ENCODE measurements around the gene STARD7. TPM values are rescaled to one million over a fixed set of nuclear protein-coding genes. Genes with fewer than 3 reads are reported as not detected.

Gene STARD7
- total and polyA plus RNA-seq, 2 donors (not counting 1 experiment from before 2014, with no cell fraction given), result 35.1 to 133 TPM

DNA sequence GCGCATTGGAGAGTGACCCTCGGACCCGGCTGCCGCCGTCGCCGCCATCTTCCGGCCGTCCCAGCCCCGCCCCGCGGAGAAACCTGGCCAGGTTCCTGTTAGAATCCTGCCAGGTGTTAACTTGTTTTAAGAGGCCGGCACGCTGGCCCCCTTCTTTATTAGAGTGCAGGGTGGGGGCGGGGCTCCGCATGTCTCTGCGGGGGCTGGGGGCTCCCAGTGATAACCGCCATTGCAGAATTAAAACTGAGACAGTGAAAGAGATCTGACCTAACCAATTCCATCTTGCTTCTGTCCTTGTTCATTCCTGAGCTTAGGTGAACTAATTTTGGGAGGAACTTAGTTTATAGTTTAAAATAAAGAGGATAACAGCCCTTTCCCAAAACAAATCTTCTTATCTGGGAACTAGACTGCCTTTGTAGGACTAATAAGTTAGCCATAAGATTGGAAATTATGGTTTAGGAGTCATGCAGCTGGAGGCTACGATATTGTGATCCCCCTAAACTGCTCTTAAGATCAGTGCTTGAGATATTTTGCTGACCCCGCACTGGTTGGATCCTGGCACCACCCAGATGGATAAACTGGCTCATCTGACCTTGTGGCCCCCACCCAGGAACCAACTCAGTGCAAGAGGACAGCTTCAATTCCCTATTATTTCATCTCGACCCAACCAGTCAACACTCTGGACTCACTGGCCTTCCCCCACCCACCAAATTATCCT is 543 bp upstream of the STARD7 start:
- peak overlapping the region; percentile 95 for H3K4me3 Mint-ChIP-seq
- H3K9me3 Mint-ChIP-seq (ENCODE audit: insufficient read depth), result no peaks in the 10 kb centered on the region
- Histone ChIP-seq H3K9ac (ENCODE audit: low read length) (peak overlapping the region; percentile 88), H3K79me2 (ENCODE audit: control insufficient read depth, insufficient read depth, low read length) (peaks cover 70% of the 10 kb centered on the region), H3K36me3 (replicated peaks in 1 of 2; ENCODE audit: control extremely low read depth in 1 of 2, control insufficient read depth in 1 of 2, extremely low read depth in 1 of 2, insufficient read depth in 2 of 2, low read length in 1 of 2) (no peaks in the 10 kb centered on the region), H3K9me3 (ENCODE audit: control extremely low read depth in 1 of 3, control insufficient read depth in 2 of 3, insufficient read depth in 1 of 3, low read length in 2 of 3) (no peaks in the 10 kb centered on the region), H3K4me1 (ENCODE audit: control insufficient read depth in 2 of 2, insufficient read depth in 2 of 2, low read length in 2 of 2) (peaks cover 38 to 57% of the 10 kb centered on the region in 2 donors), H4K20me1 (ENCODE audit: control insufficient read depth, insufficient read depth, low read length, poor library complexity, severe bottlenecking) (peaks cover 34% of the 10 kb centered on the region), H3K27ac (ENCODE audit: low read length in 2 of 2) (peak overlapping the region; percentile 59 to 79), H3K4me2 (replicated peaks; ENCODE audit: low read depth, low read length, poor library complexity, severe bottlenecking) (peak overlapping the region; percentile 82), H3K27me3 (replicated peaks in 1 of 4; ENCODE audit: control extremely low read depth in 1 of 4, control insufficient read depth in 3 of 4, insufficient read depth in 4 of 4, low read length in 3 of 4) (no peaks in the 10 kb centered on the region), H3K4me3 (ENCODE audit: control extremely low read depth in 1 of 5, extremely low read depth in 1 of 5, insufficient read depth in 1 of 5, low read depth in 2 of 5, low read length in 4 of 5) (peak overlapping the region; percentile 45 to 91 (median 86)), H2AFZ (ENCODE audit: insufficient read depth, low read depth, low read length, poor library complexity, severe bottlenecking) (peak overlapping the region; percentile 88)
- TF ChIP-seq EZH2 (IDR thresholded peaks at IDR 0.05; ENCODE audit: borderline replicate concordance, insufficient read depth, low read depth, low read length, poor library complexity, severe bottlenecking), result no peak
- TF ChIP-seq, protein P1, sequence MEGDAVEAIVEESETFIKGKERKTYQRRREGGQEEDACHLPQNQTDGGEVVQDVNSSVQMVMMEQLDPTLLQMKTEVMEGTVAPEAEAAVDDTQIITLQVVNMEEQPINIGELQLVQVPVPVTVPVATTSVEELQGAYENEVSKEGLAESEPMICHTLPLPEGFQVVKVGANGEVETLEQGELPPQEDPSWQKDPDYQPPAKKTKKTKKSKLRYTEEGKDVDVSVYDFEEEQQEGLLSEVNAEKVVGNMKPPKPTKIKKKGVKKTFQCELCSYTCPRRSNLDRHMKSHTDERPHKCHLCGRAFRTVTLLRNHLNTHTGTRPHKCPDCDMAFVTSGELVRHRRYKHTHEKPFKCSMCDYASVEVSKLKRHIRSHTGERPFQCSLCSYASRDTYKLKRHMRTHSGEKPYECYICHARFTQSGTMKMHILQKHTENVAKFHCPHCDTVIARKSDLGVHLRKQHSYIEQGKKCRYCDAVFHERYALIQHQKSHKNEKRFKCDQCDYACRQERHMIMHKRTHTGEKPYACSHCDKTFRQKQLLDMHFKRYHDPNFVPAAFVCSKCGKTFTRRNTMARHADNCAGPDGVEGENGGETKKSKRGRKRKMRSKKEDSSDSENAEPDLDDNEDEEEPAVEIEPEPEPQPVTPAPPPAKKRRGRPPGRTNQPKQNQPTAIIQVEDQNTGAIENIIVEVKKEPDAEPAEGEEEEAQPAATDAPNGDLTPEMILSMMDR (IDR thresholded peaks at IDR 0.05), result no peak
- ATAC-seq (ENCODE audit: low read depth) (no peak), DNase-seq (no peak)
- POLR2A ChIA-PET, result interaction anchor here (0.6 to 2.3 kb wide), 9 partner anchors 13 to 63 kb away, joined by 3 to 14 read pairs (median 10); partner anchors contain the start of genes CIAO1, DUSP2 and TMEM127
- peak overlapping the region; percentile 91 for H3K27ac Mint-ChIP-seq
- no peaks in the 10 kb centered on the region for H3K27me3 Mint-ChIP-seq
- H3K4me1 Mint-ChIP-seq, result peaks cover 57% of the 10 kb centered on the region
- WGBS (ENCODE audit: insufficient coverage), result under 1% methylated on average over 14 of the region's 21 CpGs
- CTCF ChIA-PET, result interaction anchor here (1.1 to 2.3 kb wide), 11 partner anchors 7 to 606 kb away, joined by 3 to 23 read pairs (median 6); partner anchors contain the start of gene CNNM3
- intact Hi-C loops (cut with micrococcal nuclease), result loop anchor here (2.0 to 10.0 kb wide), 4 partner anchors 16 to 328 kb away; partner anchors contain the start of genes ARID5A, NCAPH and NEURL3

DNA sequence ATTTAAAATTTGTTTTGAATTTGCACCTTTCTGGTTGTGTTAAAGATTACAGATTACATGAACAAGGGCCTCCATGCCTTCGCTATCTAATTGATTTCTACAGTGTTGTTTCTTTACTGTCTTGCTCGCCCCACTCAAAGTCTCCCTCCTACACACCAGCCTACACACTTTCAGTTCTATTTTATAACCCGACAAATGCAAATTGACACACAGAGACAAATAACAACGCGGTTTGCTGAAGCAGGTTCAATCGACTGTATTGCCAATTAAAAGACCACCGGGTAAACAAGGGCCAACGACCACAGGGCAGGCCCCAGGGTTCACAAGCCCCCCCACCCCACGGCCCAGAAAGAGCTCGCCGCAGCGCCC is 869 bp downstream of the STARD7 start:
- ChIA-PET CTCF (interaction anchor here (1.0 to 2.3 kb wide), 9 partner anchors 11 to 608 kb away, joined by 3 to 23 read pairs (median 6); partner anchors contain the start of gene CNNM3), POLR2A (interaction anchor here (0.5 to 2.3 kb wide), 13 partner anchors 17 to 115 kb away, joined by 3 to 14 read pairs (median 6); partner anchors contain the start of genes CIAO1, DUSP2 and TMEM127)
- Histone ChIP-seq H3K36me3 (replicated peaks in 1 of 2; ENCODE audit: control extremely low read depth in 1 of 2, control insufficient read depth in 1 of 2, extremely low read depth in 1 of 2, insufficient read depth in 2 of 2, low read length in 1 of 2) (no peaks in the 10 kb centered on the region), H3K27ac (ENCODE audit: low read length in 2 of 2) (peak overlapping the region; percentile 75 to 79), H3K4me2 (replicated peaks; ENCODE audit: low read depth, low read length, poor library complexity, severe bottlenecking) (peak overlapping the region; percentile 82), H3K79me2 (ENCODE audit: control insufficient read depth, insufficient read depth, low read length) (peaks cover 74% of the 10 kb centered on the region), H3K4me3 (ENCODE audit: control extremely low read depth in 1 of 5, extremely low read depth in 1 of 5, insufficient read depth in 1 of 5, low read depth in 2 of 5, low read length in 4 of 5) (peak overlapping the region; percentile 84 to 91 (median 89)), H3K9ac (ENCODE audit: low read length) (peak overlapping the region; percentile 88), H4K20me1 (ENCODE audit: control insufficient read depth, insufficient read depth, low read length, poor library complexity, severe bottlenecking) (peaks cover 45% of the 10 kb centered on the region), H3K27me3 (replicated peaks in 1 of 4; ENCODE audit: control extremely low read depth in 1 of 4, control insufficient read depth in 3 of 4, insufficient read depth in 4 of 4, low read length in 3 of 4) (no peaks in the 10 kb centered on the region), H3K9me3 (ENCODE audit: control extremely low read depth in 1 of 3, control insufficient read depth in 2 of 3, insufficient read depth in 1 of 3, low read length in 2 of 3) (no peaks in the 10 kb centered on the region), H2AFZ (ENCODE audit: insufficient read depth, low read depth, low read length, poor library complexity, severe bottlenecking) (peak overlapping the region; percentile 88), H3K4me1 (ENCODE audit: control insufficient read depth in 2 of 2, insufficient read depth in 2 of 2, low read length in 2 of 2) (peaks cover 53 to 71% of the 10 kb centered on the region in 2 donors)
- Mint-ChIP-seq H3K9me3 (ENCODE audit: insufficient read depth) (no peaks in the 10 kb centered on the region), H3K4me1 (peaks cover 69% of the 10 kb centered on the region), H3K27me3 (no peaks in the 10 kb centered on the region), H3K27ac (peak overlapping the region; percentile 91), H3K4me3 (peak overlapping the region; percentile 95)
- DNase-seq (no peak), ATAC-seq (ENCODE audit: low read depth) (peak; percentile 3)
- intact Hi-C loops (cut with micrococcal nuclease), result loop anchor here (1.0 to 10.0 kb wide), 7 partner anchors 17 to 329 kb away; partner anchors contain the start of genes ARID5A, CIAO1, DUSP2 and NCAPH
- TF ChIP-seq EZH2 (IDR thresholded peaks at IDR 0.05; ENCODE audit: borderline replicate concordance, insufficient read depth, low read depth, low read length, poor library complexity, severe bottlenecking), result no peak
- TF ChIP-seq, protein P1 (IDR thresholded peaks at IDR 0.05), result no peak
- WGBS (ENCODE audit: insufficient coverage), result under 1% methylated on average over 11 of the region's 12 CpGs

Measured in B cell (primary cell).